DND-41 (cell line): ENCODE results near the gene OR8J1.

Experiments used
- CTCF ChIP-seq: IDR thresholded peaks from 2 replicates; pipeline ENCODE4 v1.5.1; 2012; ENCODE audit warnings: borderline replicate concordance, low read length, moderate library complexity, mild to moderate bottlenecking; ENCODE audit not compliant: poor library complexity, severe bottlenecking; ENCODE audit errors: extremely low read depth
- EZH2 ChIP-seq: IDR thresholded peaks from 3 replicates; pipeline ENCODE4 v1.6.1; 2012; ENCODE audit warnings: borderline replicate concordance, low read depth, mild to moderate bottlenecking, moderate library complexity, low read length, inconsistent platforms; ENCODE audit not compliant: severe bottlenecking

GRCh38 chr11:56396047-56396446 lies 42.0 kb downstream of the OR8J1 start:
- TF ChIP-seq CTCF (peak; percentile 15), EZH2 (no peak)
